ENCODE measurements around the gene CDH4.

Gene CDH4

GRCh38 chr20:61871913-61872312, 619.9 kb downstream of the CDH4 start:
- no peak overlapping the region for H3K27ac ChIP-seq (replicated peaks)
- no peak for DNase-seq (ENCODE audit: low read depth in 1 of 2, low spot score in 1 of 2)
- TF ChIP-seq REST (IDR thresholded peaks at IDR 0.05; ENCODE audit: insufficient replicate concordance, low read depth) (no peak), SPI1 (IDR thresholded peaks at IDR 0.05; ENCODE audit: borderline replicate concordance, low read depth) (no peak), POLR2AphosphoS5 (IDR thresholded peaks at IDR 0.05; ENCODE audit: low read depth) (no peak), GABPA (IDR thresholded peaks at IDR 0.05; ENCODE audit: low read depth) (no peak), CTCF (IDR thresholded peaks at IDR 0.05; ENCODE audit: insufficient read depth, low read length) (no peak)
- H3K27me3 ChIP-seq (ENCODE audit: insufficient read depth, poor library complexity, severe bottlenecking) = no peaks in the 10 kb centered on the region
- no peak overlapping the region for H3K4me3 ChIP-seq (replicated peaks; ENCODE audit: insufficient read depth, low read length)

- no peak for TF ChIP-seq POLR2AphosphoS5 (IDR thresholded peaks at IDR 0.05; ENCODE audit: low read depth)
- TF ChIP-seq CTCF (IDR thresholded peaks at IDR 0.05; ENCODE audit: insufficient read depth, low read length) = no peak
- no peak for TF ChIP-seq REST (IDR thresholded peaks at IDR 0.05; ENCODE audit: insufficient replicate concordance, low read depth)
- TF ChIP-seq GABPA (IDR thresholded peaks at IDR 0.05; ENCODE audit: low read depth) = no peak
- no peak for TF ChIP-seq SPI1 (IDR thresholded peaks at IDR 0.05; ENCODE audit: borderline replicate concordance, low read depth)
- no peak overlapping the region for H3K4me3 ChIP-seq (replicated peaks; ENCODE audit: insufficient read depth, low read length)
- H3K27ac ChIP-seq (replicated peaks) = no peak overlapping the region
- DNase-seq (ENCODE audit: low read depth in 1 of 2, low spot score in 1 of 2) = no peak
- no peaks in the 10 kb centered on the region for H3K27me3 ChIP-seq (ENCODE audit: insufficient read depth, poor library complexity, severe bottlenecking)
Observed at GRCh38 chr20:61872371-61872900, 620.4 kb downstream of the CDH4 start.

- no peak overlapping the region for H3K27ac ChIP-seq (replicated peaks)
- H3K27me3 ChIP-seq (ENCODE audit: insufficient read depth, poor library complexity, severe bottlenecking) = no peaks in the 10 kb centered on the region
- H3K4me3 ChIP-seq (replicated peaks; ENCODE audit: insufficient read depth, low read length) = no peak overlapping the region
- no peak for DNase-seq (ENCODE audit: low read depth in 1 of 2, low spot score in 1 of 2)
- TF ChIP-seq SPI1 (IDR thresholded peaks at IDR 0.05; ENCODE audit: borderline replicate concordance, low read depth) (no peak), CTCF (IDR thresholded peaks at IDR 0.05; ENCODE audit: insufficient read depth, low read length) (no peak), GABPA (IDR thresholded peaks at IDR 0.05; ENCODE audit: low read depth) (no peak), POLR2AphosphoS5 (IDR thresholded peaks at IDR 0.05; ENCODE audit: low read depth) (no peak), REST (IDR thresholded peaks at IDR 0.05; ENCODE audit: insufficient replicate concordance, low read depth) (no peak)
Observed at GRCh38 chr20:61873651-61874420, 621.8 kb downstream of the CDH4 start.
